GM20431 (cell line): ENCODE results near the gene VSTM2B.

ENCODE experiments used
- in situ Hi-C: fragments of 300-500 bp; cut with MseI, MboI; formaldehyde crosslinking; loops from one replicate; pipeline ENCODE4 v1.15.0; 2020; ENCODE audit warnings: low sequenced_read_pairs; ENCODE audit not compliant: unreplicated experiment

The VSTM2B gene

DNA sequence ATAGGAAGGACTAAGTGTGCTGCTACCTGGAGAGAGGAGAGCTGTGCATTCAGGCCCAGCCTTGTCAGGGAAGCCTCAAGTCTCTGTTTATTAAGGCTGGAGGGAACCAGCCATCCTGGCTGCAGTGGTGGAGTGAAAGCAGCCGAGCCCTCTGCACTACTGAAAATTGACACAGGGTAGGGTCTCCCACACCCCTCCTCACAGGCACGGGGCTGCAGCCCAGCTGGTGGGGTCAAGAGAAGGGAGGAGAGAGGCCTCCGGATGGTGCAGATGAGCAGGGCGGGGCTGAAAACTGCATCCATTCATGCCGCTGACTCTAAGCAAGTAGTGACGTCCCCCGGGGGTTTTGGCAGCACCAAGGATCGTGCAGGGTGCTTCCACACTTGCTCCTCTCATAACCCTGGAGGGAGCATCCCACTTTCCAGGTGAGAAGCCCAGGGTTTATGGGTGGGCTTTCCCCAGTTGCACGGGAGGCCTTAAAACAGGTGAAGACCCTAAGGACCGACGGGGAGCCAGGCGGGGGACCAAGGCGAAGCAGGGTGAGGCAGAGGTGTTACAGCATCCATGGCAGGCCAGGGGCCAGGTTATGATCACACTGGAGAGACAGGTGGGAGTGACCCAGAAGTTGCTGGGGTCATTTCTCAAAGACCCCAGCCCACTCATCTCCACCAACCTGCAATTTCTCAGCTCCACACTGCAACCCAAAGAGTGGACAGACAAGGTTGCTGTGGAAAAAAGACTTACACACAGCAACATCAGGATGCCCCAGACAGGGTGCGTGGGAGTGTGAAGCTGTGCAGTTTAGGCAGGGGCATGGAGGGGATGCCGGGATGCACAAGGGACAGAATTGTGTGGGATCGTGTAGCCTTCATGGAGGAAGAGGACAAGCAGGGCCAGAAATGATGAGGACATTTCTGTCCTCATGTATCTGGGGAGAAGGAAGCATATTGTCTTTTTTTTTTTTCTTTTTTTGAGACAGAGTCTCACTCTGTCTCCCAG, 36.8 kb downstream of the VSTM2B start:
- in situ Hi-C loops = no loop called here

DNA sequence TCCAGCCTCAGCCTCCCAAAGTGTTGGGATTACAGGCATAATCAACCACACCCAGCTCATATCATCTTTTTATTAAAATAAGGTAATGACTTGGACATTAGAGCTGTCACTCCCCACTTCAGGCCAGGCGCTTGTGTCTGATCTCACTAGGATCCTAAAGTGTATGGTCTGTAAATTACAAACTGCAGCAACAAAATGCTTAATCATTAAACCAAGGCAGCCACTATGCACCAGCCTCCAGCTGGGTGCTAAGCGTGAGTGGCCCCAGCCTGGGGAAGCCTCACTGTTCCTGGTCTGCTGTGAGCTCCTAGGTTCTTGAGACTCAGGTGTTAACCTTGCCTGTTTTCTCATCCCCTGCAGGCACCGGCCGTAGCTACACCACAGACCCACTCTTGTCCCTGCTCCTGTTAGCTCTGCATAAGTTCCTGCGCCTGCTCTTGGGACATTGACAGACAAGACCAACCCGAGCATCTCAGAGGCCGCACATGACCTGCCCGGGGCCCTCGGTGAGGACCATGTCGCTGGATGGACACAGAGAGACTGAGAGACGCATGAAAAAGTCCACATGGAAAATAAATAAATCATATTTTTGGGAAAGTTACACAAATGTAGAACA, 37.8 kb downstream of the VSTM2B start:
- in situ Hi-C loops = no loop called here

DNA sequence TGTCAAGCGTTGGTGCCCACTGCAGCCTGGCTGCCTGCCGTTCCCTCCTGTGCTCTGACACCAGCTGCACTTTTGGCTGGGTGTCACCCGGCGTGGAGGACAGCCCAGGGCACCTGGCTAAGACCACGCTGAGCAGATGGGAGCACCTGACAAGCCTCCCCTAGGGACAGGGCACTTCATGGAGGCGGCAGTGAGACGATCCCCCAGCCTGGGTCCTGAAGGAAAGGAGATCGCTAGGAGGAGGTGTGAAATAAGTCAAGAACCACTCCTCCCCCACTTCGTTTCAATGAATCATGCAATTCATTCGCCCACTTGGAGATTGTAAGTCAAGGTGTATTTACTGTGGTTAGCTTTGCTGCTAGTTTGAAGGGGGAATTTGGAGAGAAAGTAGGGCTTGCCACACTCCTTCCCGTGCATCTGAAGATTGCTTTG, 38.8 kb downstream of the VSTM2B start:
- in situ Hi-C loops = no loop called here

DNA sequence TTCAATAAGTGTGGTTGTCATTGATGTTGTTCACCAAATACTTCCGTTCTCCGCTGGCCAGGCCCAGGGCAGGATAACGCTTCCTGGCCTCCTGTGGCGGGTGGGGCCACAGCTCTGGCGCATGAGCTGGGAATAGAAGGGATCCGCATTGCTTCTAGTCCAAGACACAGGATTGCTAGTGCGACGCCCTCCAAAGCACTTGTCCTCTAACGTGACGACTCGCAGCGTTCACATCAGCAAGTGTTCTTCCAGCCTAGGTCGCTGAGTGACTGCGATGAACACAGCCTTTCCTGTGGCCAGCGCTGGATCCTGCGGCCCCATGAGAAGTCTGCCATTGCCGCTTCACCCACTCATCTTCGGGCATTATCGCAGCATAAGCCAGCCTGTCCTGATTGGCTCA, 39.4 kb downstream of the VSTM2B start:
- in situ Hi-C loops = no loop called here

DNA sequence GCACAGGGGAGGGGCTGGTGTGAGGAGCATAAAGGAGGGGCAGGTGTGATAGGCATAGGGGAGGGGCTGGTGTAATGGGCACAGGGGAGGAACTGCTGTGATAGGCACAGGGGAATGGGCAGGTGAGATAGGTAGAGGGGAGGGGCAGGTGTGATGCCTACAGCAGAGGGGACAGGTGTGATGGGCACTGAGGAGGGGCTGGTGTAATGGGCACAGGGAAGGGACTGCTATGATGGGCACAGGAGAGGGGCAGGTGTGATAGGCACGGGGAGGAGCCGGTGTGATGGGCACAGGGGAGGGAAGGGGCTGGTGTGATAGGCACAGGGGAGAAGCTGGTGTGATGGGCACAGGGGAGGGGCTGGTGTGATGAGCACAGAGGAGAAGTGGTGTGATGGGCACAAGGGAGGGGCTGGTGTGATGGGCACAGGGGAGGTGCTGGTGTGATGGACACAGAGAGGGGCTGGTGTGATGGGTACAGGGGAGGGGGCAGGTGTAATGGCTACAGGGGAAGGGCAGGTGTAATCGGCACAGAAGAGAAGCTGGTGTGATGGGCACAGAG, 40.8 kb downstream of the VSTM2B start:
- in situ Hi-C loops = no loop called here

DNA sequence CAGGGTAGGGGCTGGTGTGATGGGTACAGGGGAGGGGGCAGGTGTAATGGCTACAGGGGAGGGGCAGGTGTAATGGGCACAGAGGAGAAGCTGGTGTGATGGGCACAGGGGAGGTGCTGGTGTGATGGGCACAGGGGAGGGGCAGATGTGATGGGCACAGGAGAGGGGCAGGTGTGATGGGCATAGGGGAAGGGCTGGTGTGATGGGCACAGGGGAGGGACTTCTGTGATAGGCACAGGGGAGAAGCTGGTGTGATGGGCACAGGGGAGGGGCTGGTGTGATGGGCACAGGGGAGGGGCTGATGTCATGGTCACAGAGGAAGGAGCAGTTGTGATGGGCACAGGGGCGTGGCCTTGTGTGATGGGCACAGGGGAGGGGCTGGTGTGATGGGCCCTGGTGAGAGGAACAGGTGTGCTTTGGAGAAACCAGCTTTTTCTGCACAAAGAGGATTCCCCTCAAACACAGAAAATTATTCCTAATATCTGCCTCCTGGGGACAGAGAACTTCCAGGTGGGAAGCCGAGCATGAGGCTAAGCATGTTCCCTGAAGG, 41.6 kb downstream of the VSTM2B start:
- in situ Hi-C loops = no loop called here

DNA sequence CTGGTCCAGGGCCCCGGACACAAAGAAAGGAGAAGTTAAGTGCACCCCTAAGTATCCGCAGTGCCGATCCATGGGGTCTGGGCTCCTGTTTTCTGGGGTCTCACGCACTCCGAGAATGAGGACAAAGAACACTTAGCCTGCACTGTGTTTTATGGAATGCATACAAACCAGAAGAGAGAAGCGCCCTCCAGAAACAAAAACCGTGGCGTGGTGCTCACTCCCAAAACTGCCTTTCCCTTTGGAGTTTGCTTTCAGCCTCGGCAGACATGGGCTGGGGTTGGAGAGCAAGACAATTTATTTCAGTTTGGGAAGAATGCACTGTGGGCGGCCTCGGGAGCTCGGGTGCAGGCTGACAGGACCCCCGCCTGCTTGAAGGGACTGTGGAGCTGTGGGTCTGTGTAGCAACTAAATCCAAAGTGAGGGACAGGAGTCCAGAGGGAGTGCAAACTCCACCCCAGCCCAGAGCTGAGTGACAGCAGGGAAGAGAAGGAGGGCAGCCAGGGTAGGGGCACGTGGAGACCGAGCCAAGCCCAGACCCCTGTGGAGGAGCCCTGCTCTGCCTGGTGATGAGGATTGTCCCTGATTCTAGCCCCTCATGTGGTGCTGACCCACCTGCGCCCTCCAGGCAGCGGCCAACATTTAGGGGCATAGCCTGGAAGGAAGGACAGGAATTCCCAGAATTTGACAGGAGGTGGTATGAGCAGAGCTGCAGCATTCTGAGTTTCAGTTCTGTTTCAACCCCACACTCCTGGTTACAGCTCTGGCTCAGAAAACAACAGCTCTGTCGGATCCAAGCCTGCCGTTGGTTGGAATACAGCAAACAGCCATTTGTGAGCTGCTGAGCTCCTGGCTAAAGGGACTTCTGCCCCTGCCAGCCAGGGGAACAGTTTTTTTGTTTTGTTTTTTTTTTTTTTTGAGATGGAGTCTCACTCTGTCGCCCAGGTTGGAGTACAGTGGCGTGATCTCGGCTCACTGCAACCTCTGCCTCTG, 42.5 kb downstream of the VSTM2B start:
- in situ Hi-C loops = no loop called here

DNA sequence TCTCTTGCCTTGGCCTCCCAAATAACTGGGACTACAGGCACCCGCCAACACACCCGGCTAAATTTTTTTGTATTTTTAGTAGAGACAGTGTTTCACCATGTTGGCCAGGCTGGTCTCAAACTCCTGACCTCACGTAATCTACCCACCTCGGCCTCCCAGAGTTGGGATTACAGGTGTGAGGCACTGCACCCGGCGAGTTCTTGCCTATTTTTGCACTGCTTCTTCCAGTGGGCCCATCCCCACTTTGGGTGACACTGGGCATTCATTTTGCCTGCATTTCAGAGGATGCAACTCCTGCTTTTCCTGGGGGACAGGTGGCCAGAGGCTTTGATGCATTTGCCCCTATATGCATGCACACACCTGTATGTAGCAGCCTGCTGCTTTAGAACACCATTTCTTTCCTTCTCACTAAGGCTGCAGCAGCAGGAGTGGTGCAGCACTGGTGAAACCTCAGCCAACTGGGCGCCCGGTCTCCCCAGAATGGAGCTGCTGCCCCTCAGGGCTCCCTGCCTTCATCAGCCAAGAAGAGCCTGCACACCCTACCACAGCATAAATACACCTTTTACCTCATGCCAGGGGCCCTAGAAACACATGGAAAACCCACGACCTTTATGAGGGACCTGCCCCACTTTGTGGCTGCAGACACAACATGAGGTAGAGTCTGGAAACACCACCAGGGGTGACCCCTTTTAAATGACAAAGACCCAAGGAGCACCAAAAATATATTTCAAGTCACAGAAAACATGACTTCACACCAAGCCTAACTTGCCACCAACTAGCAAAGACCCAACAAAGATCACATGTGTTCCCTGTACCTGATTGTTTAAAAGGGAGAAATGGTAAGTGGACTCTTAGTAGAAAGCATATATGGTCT, 43.5 kb downstream of the VSTM2B start:
- in situ Hi-C loops = no loop called here

DNA sequence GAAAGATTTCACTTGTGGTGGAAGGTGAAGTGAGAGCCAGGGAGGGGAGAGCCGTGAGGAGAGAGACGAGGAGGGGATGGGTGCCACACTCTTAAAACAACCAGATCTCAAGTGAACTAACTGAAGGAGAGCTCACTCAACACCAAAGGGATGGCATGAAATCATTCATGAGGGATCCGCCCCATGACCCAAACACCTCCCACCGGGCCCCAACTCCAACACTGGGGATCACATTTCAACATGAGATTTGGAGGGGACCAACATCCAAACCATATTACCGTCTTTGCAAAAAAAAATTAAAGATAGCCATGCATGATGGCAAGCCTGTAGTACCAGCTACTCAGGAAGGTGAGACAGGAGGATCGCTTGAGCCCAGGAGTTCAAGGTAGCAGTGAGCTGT, 45.4 kb downstream of the VSTM2B start:
- in situ Hi-C loops = no loop called here

DNA sequence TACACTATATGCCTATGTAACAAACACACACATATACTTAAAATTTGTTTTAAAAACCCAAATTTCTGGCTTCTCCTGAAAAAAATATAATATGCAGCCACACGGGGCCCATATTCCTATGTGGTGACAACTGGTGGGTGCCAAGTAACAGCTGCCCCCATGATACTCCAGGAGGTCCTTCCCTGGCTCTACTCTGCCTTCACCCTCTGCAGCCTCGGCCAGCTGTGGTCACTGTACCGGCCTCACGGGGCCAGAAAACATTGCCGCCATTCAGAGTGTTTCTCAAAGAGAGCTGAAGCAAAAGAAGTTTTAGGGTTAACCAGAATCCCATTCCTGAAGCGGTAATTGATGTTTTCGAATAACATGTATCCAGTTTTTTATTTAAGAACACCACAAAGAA, 47.7 kb downstream of the VSTM2B start:
- in situ Hi-C loops = no loop called here

DNA sequence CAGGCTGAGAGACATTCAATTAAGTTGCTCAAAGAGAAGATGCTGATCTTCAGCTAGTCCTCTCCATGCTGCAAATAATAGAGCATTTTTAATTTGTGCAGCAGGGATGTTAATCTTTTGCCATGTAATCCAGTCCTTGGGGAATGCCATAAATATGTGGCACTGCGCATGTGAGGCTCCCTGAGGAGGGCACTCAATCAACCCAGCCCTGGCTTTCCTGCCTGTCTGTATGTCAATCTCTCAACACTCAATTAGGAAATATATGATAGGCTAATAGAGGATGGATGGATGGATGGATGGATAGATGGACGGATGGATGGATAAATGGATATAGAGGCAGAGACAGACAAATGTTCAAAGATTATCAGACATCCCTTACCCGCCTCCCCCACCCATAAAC, 48.7 kb downstream of the VSTM2B start:
- in situ Hi-C loops = no loop called here

DNA sequence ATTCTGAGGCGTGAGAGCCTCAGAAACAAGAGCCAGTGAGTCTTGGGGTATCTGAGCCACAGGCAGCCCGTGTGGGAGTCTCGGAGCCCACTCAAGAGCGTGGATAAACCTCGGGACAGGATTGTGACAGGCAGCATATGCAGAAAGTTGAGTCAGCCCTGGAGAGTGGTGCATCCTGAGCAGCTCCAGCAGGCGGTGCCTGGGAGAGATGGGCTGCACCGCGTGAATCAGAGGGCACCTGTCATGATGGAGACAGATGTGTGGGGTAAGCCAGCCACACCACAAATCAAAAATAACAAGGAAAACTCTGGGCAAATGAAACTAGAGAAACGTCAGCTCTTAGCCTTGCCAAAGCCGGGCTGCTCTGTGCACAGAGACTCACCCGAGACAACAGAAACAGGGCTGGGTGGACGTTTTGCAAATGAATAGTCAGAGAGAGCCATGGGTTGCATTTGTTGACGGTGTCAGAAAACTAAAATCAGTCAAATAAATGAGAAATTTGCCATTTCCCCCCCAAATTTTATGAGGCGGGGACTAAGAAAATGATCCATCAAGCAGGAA, 50.3 kb downstream of the VSTM2B start:
- in situ Hi-C loops = no loop called here

DNA sequence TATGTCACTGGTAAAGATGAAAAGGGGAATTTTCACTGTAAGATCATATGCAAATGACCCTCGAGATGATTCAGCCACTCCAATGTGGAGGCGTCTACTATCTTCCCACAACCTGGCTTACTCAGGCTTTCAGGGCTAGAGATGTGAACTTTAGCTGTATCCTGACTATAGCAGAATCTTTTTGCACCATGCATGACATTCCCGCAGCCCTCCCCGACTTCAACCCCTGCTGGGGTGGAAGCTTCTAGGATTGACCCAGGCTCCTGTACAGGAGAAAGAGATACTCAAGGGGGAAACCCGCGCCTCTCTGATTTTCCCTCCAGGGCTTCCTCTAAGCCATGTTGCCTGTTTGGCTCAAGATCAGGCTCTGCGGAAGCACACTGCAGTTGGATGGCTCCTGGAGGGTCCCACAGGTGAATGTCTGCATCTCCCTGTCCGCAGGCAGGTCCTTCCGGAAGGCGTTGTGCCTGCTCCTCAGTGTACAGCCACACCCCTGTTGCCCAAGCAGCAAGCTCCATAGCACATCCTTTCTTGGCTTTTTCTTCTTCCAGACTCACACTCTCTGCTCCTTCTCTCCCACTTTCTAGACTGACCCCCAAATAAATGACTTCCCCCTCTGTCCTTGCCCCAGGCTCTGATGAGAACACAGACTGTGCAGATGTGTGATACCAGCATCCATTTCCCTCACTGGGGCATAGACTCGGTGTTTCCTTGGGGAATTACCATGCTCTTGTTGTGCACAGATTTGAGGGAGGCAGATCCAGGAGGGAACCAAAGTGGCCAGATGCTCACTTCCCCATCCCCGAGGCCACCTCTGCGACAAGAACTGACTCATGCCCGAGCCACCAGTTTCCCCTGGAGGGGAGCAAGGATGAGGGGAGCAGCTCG, 51.2 kb downstream of the VSTM2B start:
- in situ Hi-C loops = no loop called here

DNA sequence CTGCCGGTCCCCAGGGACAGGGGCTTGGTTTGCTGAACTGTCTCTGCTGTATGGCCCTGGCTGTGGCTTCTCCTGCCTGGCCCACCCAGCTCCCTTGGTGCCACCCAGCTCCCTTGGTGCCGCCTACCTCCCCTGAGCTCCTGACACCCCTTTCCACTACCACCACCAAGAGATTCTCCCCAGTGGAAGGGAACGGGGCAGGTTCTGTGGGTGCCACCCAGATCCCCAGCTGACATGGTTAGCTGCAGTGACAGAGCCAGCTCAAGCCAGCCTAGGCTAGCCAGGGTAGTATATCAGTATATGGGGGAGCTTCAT, 51.8 kb downstream of the VSTM2B start:
- in situ Hi-C loops = no loop called here

DNA sequence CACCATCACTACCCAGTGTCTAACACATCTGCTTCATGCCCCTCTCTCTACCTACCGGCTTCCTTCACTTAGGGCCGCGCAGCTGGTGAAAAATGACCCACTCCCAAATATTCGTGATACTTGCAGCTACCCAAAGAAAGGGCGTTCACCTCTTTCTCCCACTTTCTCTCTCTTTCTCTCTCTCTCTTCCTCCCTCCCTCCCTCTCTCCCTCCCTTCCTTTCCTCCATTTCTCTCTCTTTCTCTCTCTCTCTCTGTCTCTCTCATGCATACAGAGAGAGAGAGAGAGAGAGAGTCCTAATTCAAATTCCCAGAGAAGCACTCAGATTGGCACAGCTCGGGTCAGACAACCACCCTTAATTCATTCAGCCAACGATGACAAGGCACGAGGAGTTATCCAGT, 52.6 kb downstream of the VSTM2B start:
- in situ Hi-C loops = no loop called here

DNA sequence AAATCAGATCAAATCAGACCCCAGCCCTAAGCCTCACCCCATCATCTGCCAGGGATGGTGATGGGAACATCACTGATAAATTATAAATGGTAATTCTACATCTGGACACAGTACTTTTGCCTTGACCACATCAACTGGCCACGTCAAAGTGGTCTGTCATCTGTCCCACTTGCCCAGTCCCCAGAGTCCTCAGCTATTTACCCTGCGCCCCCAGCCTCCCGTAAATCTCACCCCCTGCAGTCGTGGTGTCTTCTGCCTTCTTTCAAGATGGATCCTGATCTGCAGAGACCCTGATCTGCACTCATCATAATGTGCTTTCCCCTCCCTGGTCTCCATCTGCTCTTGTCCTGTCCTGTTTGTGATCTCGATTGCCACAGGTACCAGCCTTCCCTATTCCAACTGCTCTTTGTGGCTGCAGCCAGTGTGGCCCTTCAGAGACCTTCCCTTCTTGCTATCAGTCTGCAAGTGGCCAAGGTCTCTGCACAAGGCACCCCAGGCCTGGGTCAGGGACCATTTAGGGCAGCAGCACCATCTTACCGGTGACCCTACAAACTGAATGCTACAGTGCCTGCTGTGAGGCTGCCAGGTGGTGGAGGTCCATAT, 53.6 kb downstream of the VSTM2B start:
- in situ Hi-C loops = no loop called here

DNA sequence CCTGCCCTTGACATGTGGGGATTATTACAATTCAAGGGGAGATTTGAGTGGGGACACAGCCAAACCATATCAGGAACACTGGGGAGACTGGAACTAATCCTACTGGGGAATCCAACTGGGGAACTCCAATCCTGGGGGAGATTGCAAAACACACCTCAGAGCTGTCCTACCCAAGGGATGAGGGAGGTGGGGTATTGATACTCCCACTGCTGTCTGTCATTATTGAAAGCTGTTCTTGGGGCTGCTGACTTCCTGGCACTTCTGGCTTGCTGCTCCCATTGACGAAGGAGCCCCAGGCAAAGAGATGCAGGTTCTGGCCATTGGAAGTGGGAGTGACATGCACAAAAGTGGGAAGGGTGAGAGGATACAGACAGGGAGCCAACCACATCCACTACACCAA, 55.6 kb downstream of the VSTM2B start:
- in situ Hi-C loops = no loop called here
